Measurements from ENCODE around the gene LDHAL6B. TPM values are rescaled to one million over a fixed set of nuclear protein-coding genes. Genes with fewer than 3 reads are reported as not detected.

Gene LDHAL6B
- total and polyA plus RNA-seq, 9 of the 15 experiments (the other 6 are each of a cell fraction or from before 2014, with no cell fraction given) = not detected

- Histone ChIP-seq H3K79me2 (ENCODE audit: control insufficient read depth, insufficient read depth, low read length) (no peaks in the 10 kb centered on the region), H3K27me3 (ENCODE audit: control insufficient read depth in 2 of 2, insufficient read depth in 2 of 2, low read length in 2 of 2) (peaks cover 25 to 38% of the 10 kb centered on the region in 2 experiments), H3K4me2 (ENCODE audit: insufficient read depth, low read length) (0 out of 2 replicates have a peak overlapping the region, but pooled peaks have one; percentile 12), H3K9ac (ENCODE audit: insufficient read depth in 1 of 2, low read depth in 2 of 2, low read length in 2 of 2) (no peak overlapping the region), H4K20me1 (replicated peaks; ENCODE audit: control insufficient read depth, insufficient read depth, low read length) (no peaks in the 10 kb centered on the region), H3K4me1 (replicated peaks in 1 of 2; ENCODE audit: control insufficient read depth in 2 of 2, insufficient read depth in 2 of 2, low read length in 2 of 2) (peaks cover 0 to 3% of the 10 kb centered on the region in 2 experiments; a peak in 1 of 5 replicates), H3K9me1 (ENCODE audit: control insufficient read depth, insufficient read depth, low read length) (no peaks in the 10 kb centered on the region), H2AFZ (ENCODE audit: low read depth, low read length) (peak overlapping the region; percentile 35; the same call in 1 of the 2 replicates), H3K9me3 (replicated peaks; ENCODE audit: control insufficient read depth, insufficient read depth, low read depth, low read length) (no peaks in the 10 kb centered on the region), H3K36me3 (ENCODE audit: control insufficient read depth, insufficient read depth, low read length) (no peaks in the 10 kb centered on the region), H3K4me3 (no peak overlapping the region), H3K27ac (ENCODE audit: extremely low read depth, low read depth, low read length) (no peak overlapping the region)
- no peak for DNase-seq (ENCODE audit: extremely low read depth in 1 of 4, low spot score in 3 of 4)
- no peak for ATAC-seq
- CTCF ChIA-PET (ENCODE audit: low intra/inter-chr PET ratio) = interaction anchor here (0.5 to 1.5 kb wide), 2 partner anchors 319 to 506 kb away, joined by 3 to 7 read pairs; no protein-coding TSS in a partner anchor
- intact Hi-C loops (cut with micrococcal nuclease) (no loop called here), in situ Hi-C loops (cut with MboI) (no loop called here)
- TF ChIP-seq MBD2 (IDR thresholded peaks at IDR 0.05; ENCODE audit: borderline replicate concordance, low read depth) = no peak
- TF ChIP-seq ETV6 (IDR thresholded peaks at IDR 0.05; ENCODE audit: borderline replicate concordance in 1 of 2, low read depth in 2 of 2, low read length in 1 of 2) = no peak
- no peak for TF ChIP-seq ETV6 (CRISPR knock-in tag; IDR thresholded peaks at IDR 0.05; ENCODE audit: borderline replicate concordance)
- no peak for TF ChIP-seq DDX20 (tag; IDR thresholded peaks at IDR 0.05; ENCODE audit: low read depth)
- no peak for TF ChIP-seq CCAR2 (IDR thresholded peaks at IDR 0.05; ENCODE audit: low read depth, low read length)
- no peak for TF ChIP-seq KHSRP (IDR thresholded peaks at IDR 0.05)
- POLR2A ChIA-PET = interaction anchor here (0.7 kb wide), 2 partner anchors 18 to 27 kb away, joined by 3 read pairs; no protein-coding TSS in a partner anchor
- FAIRE-seq = no peak
- no TSS peak for BruUV-seq (replicated peaks)
- 9% methylated on average over 12 of the region's 12 CpGs for WGBS (ENCODE audit: insufficient coverage, low coverage, missing lambda C conversion rate)
Observed at GRCh38 chr15:59174151-59174834, 32.4 kb upstream of the LDHAL6B start.
